A549 (cell line): ENCODE measurements around the gene LMAN1. TPM values are rescaled to one million over a fixed set of nuclear protein-coding genes. Genes with fewer than 3 reads are reported as not detected.

Experiments used
- ATAC-seq, 2 experiments: fragments of 200-7000 bp in 1 of 2; fragments of >200 bp in 1 of 2; cut with Nextera tagmentation in 1 of 2; cut with Tn5 transposase in 1 of 2; 3 replicates each; pipeline versions ENCODE4 v1.8.0 to v1.9.1; 2018 to 2020; ENCODE audit warnings: mild to moderate bottlenecking in 1 of 2, moderate library complexity in 1 of 2
- CTCF ChIA-PET: fragments of 300-600 bp; sonication (Branson Sonifier 250); formaldehyde crosslinking; extraction: SDS; loops from one replicate; lab custom pipeline; 2021; ENCODE audit warnings: antibody characterized with exemption, inconsistent platforms; lab: Yijun Ruan, JAX
- POLR2A ChIA-PET: fragments of 350-600 bp; formaldehyde crosslinking; extraction: SDS; loops from one replicate; lab custom pipeline; 2021; ENCODE audit warnings: antibody characterized with exemption, inconsistent platforms; lab: Yijun Ruan, JAX
- DNase-seq, 2 experiments: peaks; one replicate each; pipeline versions ENCODE4 v3.0.0 to v3.0.0-alpha.2; 2011 to 2016; ENCODE audit warnings: low read depth in 1 of 2, low spot score in 1 of 2
- FAIRE-seq: peaks from 2 replicates; lab custom pipeline; 2011; peaks lifted over from hg19 to GRCh38; lab: Jason Lieb, UNC
- H3K27ac ChIP-seq, 2 experiments: fragments of >200 bp; sonication (Bioruptor Twin); formaldehyde crosslinking; 3 replicates each; pipeline ENCODE4 v1.5.1; 2016 to 2017
- H3K4me1 ChIP-seq: fragments of >200 bp; sonication (Bioruptor Twin); formaldehyde crosslinking; 3 replicates; pipeline ENCODE4 v1.6.1; 2016
- H3K4me2 ChIP-seq: fragments of >200 bp; sonication (Bioruptor Twin); formaldehyde crosslinking; 3 replicates; pipeline ENCODE4 v1.6.1; 2016
- H3K4me3 ChIP-seq: fragments of >200 bp; sonication (Bioruptor Twin); formaldehyde crosslinking; 3 replicates; pipeline ENCODE4 v1.5.1; 2016
- H3K9me3 ChIP-seq: fragments of >200 bp; sonication (Bioruptor Twin); formaldehyde crosslinking; 3 replicates; pipeline ENCODE4 v1.6.1; 2016
- ATOH8 ChIP-seq: fragments of 250-450 bp; sonication (Bioruptor Pico); IDR thresholded peaks from 2 replicates; pipeline ENCODE4 v1.5.0; 2020; ENCODE audit warnings: low read depth, mild to moderate bottlenecking, moderate library complexity
- BCL3 ChIP-seq: fragments of >200 bp; sonication (Bioruptor Twin); formaldehyde crosslinking; IDR thresholded peaks from 3 replicates; pipeline ENCODE4 v1.6.1; 2016
- CBX2 ChIP-seq: fragments of 200-600 bp; sonication (generic); IDR thresholded peaks from 2 replicates; pipeline ENCODE4 v1.6.1; 2016; ENCODE audit warnings: low read depth, mild to moderate bottlenecking, borderline replicate concordance
- CHD4 ChIP-seq: fragments of 200-600 bp; sonication (generic); IDR thresholded peaks from 2 replicates; pipeline ENCODE4 v1.6.1; 2016; ENCODE audit warnings: antibody characterized with exemption, mild to moderate bottlenecking, borderline replicate concordance
- EHF ChIP-seq: fragments of 250-450 bp; sonication (Bioruptor Pico); IDR thresholded peaks from 2 replicates; pipeline ENCODE4 v1.5.0; 2020; ENCODE audit warnings: mild to moderate bottlenecking
- EP300 ChIP-seq, 2 experiments: fragments of >200 bp; sonication (Bioruptor Twin); formaldehyde crosslinking; IDR thresholded peaks; 2 replicates in 1 of 2; 3 replicates in 1 of 2; pipeline ENCODE4 v1.6.1; 2016 to 2017
- ESRRA ChIP-seq: fragments of 150-350 bp; IDR thresholded peaks from 2 replicates; pipeline ENCODE4 v1.6.1; 2014; ENCODE audit warnings: mild to moderate bottlenecking, low read length, borderline replicate concordance
- FOSB ChIP-seq: fragments of 250-450 bp; sonication (Bioruptor Pico); IDR thresholded peaks from 2 replicates; pipeline ENCODE4 v1.5.0; 2020; ENCODE audit warnings: mild to moderate bottlenecking, moderate library complexity
- HEYL ChIP-seq: fragments of 250-450 bp; sonication (Bioruptor Pico); IDR thresholded peaks from 2 replicates; pipeline ENCODE4 v1.8.0; 2021; ENCODE audit warnings: mild to moderate bottlenecking, moderate library complexity
- HMGXB4 ChIP-seq: fragments of 250-450 bp; sonication (Bioruptor Pico); IDR thresholded peaks from 2 replicates; pipeline ENCODE4 v1.5.0; 2021; ENCODE audit warnings: mild to moderate bottlenecking, moderate library complexity, borderline replicate concordance
- HOXB13 ChIP-seq: fragments of 250-450 bp; sonication (Bioruptor Pico); IDR thresholded peaks from 2 replicates; pipeline ENCODE4 v1.5.0; 2020; ENCODE audit warnings: low read depth, mild to moderate bottlenecking, moderate library complexity
- JUNB ChIP-seq: fragments of >200 bp; sonication (Bioruptor Twin); formaldehyde crosslinking; IDR thresholded peaks from 2 replicates; pipeline ENCODE4 v1.6.1; 2016
- KDM1A ChIP-seq: fragments of 200-600 bp; sonication (generic); IDR thresholded peaks from 2 replicates; pipeline ENCODE4 v1.6.1; 2016; ENCODE audit warnings: low read depth, mild to moderate bottlenecking
- KDM5A ChIP-seq: fragments of 200-600 bp; sonication (generic); IDR thresholded peaks from 2 replicates; pipeline ENCODE4 v1.6.1; 2016; ENCODE audit warnings: antibody characterized with exemption, mild to moderate bottlenecking
- MYC ChIP-seq: IDR thresholded peaks from 2 replicates; pipeline ENCODE4 v1.6.1; 2012; ENCODE audit warnings: mild to moderate bottlenecking, inconsistent platforms, low read length, improper control_type of control experiment, borderline replicate concordance
- NFE2L2 ChIP-seq: fragments of 150-350 bp; conservative IDR thresholded peaks from 2 replicates; pipeline ENCODE4 v1.6.1; 2014; ENCODE audit warnings: low read length
- NR3C1 ChIP-seq: fragments of >200 bp; sonication (Bioruptor Twin); formaldehyde crosslinking; IDR thresholded peaks from 3 replicates; pipeline ENCODE4 v1.6.1; 2017
- PBX3 ChIP-seq: IDR thresholded peaks from 2 replicates; pipeline ENCODE4 v1.6.1; 2012
- POLR2A ChIP-seq: IDR thresholded peaks from 2 replicates; pipeline ENCODE4 v1.6.1; 2012; ENCODE audit warnings: mild to moderate bottlenecking, low read length
- RCOR1 ChIP-seq: fragments of 150-350 bp; IDR thresholded peaks from 2 replicates; pipeline ENCODE4 v1.6.1; 2014; ENCODE audit warnings: antibody characterized with exemption, low read length, low read depth
- RFX5 ChIP-seq: fragments of 450-650 bp; IDR thresholded peaks from 2 replicates; pipeline ENCODE4 v1.7.1; 2014; ENCODE audit warnings: antibody characterized with exemption, mild to moderate bottlenecking, moderate library complexity
- SREBF2 ChIP-seq: fragments of 450-650 bp; IDR thresholded peaks from 2 replicates; pipeline ENCODE4 v1.6.1; 2014; ENCODE audit warnings: mild to moderate bottlenecking, moderate library complexity
- TFCP2L1 ChIP-seq: fragments of 250-450 bp; sonication (Bioruptor Pico); IDR thresholded peaks from 2 replicates; pipeline ENCODE4 v1.5.0; 2021; ENCODE audit warnings: mild to moderate bottlenecking
- TP53 ChIP-seq: fragments of 250-450 bp; sonication (Bioruptor Pico); IDR thresholded peaks from 2 replicates; pipeline ENCODE4 v1.5.0; 2021; ENCODE audit warnings: mild to moderate bottlenecking, moderate library complexity
- USF2 ChIP-seq: fragments of 450-650 bp; IDR thresholded peaks from 2 replicates; pipeline ENCODE4 v1.6.1; 2014; ENCODE audit warnings: antibody characterized with exemption
- ZC3H11A ChIP-seq: fragments of 450-650 bp; IDR thresholded peaks from 2 replicates; pipeline ENCODE4 v1.6.1; 2014; ENCODE audit warnings: antibody characterized with exemption, mild to moderate bottlenecking
- WGBS: methylation state at CpG from one replicate; pipeline ENCODE4 v1.1.6; 2017; ENCODE audit errors: missing lambda C conversion rate; 5-methylcytosine and 5-hydroxymethylcytosine counted together
- polyA plus RNA-seq, 4 experiments: library from polyadenylated mRNA; depleted of rRNA in 3 of 4; stranded (reverse); fragments of >200 nt; fragmentation: RNase III in 1 of 4; extraction: RNeasy Plus Mini Kit Qiagen cat#74134 plus additional on column Dnase treatment in 1 of 4; gene quantifications; 2 replicates in 3 of 4; 3 replicates in 1 of 4; pipeline ENCODE4 v1.2.3, GENCODE V29; 2011 to 2017

Gene LMAN1
- polyA plus RNA-seq, 2 of the 4 experiments (the other 2 are of a cell fraction) = 56.2 to 94.0 TPM

- Histone ChIP-seq H3K9me3 (no peaks in the 10 kb centered on the region), H3K4me1 (no peaks in the 10 kb centered on the region), H3K4me3 (no peak overlapping the region), H3K27ac (no peak overlapping the region), H3K4me2 (no peak overlapping the region)
- DNase-seq = no peak
- no peak for ATAC-seq
- ChIA-PET CTCF (interaction anchor here (1.1 kb wide), 1 partner anchor 17 kb away, joined by 3 read pairs; no protein-coding TSS in a partner anchor), POLR2A (no interaction called here)
- TF ChIP-seq POLR2A (no peak), CHD4 (no peak), CBX2 (no peak), HEYL (CRISPR knock-in tag) (no peak), NR3C1 (no peak), ESRRA (no peak), HOXB13 (CRISPR knock-in tag) (no peak), BCL3 (no peak), FOSB (no peak)
- WGBS = 61% methylated on average over 4 of the region's 4 CpGs
- FAIRE-seq = no peak
These were observed 57.1 kb downstream of the LMAN1 start for GRCh38 chr18:59301929-59302328.

- CTCF ChIA-PET = interaction anchor here (1.2 to 1.7 kb wide), 3 partner anchors 8 to 532 kb away, joined by 3 to 7 read pairs (median 4); no protein-coding TSS in a partner anchor
- 82% methylated on average over 1 of the region's 3 CpGs for WGBS
- no peak for TF ChIP-seq USF2
- TF ChIP-seq ZC3H11A = no peak
- TF ChIP-seq SREBF2 = no peak
- no peak for TF ChIP-seq EP300 (IDR thresholded peaks at IDR 0.05)
- no peak for TF ChIP-seq ESRRA
- TF ChIP-seq JUNB = no peak
- no peak for TF ChIP-seq RFX5
- no peak for TF ChIP-seq RCOR1
- no peak for TF ChIP-seq NFE2L2
- no peak for TF ChIP-seq NR3C1
- TF ChIP-seq KDM5A = no peak
- no peak for TF ChIP-seq KDM1A
- no peak for TF ChIP-seq EHF
- no peak for TF ChIP-seq POLR2A
- POLR2A ChIA-PET = no interaction called here
- H3K27ac ChIP-seq = no peak overlapping the region
- no peak overlapping the region for H3K4me3 ChIP-seq
- no peak overlapping the region for H3K4me2 ChIP-seq
- ATAC-seq (no peak), FAIRE-seq (no peak), DNase-seq (no peak)
- H3K4me1 ChIP-seq = no peaks in the 10 kb centered on the region
- no peaks in the 10 kb centered on the region for H3K9me3 ChIP-seq
These were observed 58.3 kb downstream of the LMAN1 start for GRCh38 chr18:59300676-59301285.

- H3K4me2 ChIP-seq = no peak overlapping the region
- FAIRE-seq (no peak), ATAC-seq (no peak), DNase-seq (no peak)
- no peak overlapping the region for H3K27ac ChIP-seq
- no peaks in the 10 kb centered on the region for H3K4me1 ChIP-seq
- no peak overlapping the region for H3K4me3 ChIP-seq
- no peaks in the 10 kb centered on the region for H3K9me3 ChIP-seq
- 56% methylated on average over 8 of the region's 8 CpGs for WGBS
- POLR2A ChIA-PET = no interaction called here
- CTCF ChIA-PET = no interaction called here
- no peak for TF ChIP-seq HMGXB4
- no peak for TF ChIP-seq ATOH8 (CRISPR knock-in tag)
- TF ChIP-seq TP53 (CRISPR knock-in tag) = no peak
- TF ChIP-seq PBX3 = no peak
- TF ChIP-seq BCL3 = no peak
- no peak for TF ChIP-seq NR3C1
- TF ChIP-seq MYC = no peak
- no peak for TF ChIP-seq TFCP2L1 (CRISPR knock-in tag)
These were observed 60.2 kb downstream of the LMAN1 start for GRCh38 chr18:59298871-59299270.
